HG03457 (cell line): ENCODE measurements around the gene SRRM2.

Experiments used
- ATAC-seq: cut with Tn5 transposase; IDR thresholded peaks from one replicate; pipeline ENCODE4 v1.9.1; 2021; ENCODE audit warnings: moderate number of reproducible peaks; ENCODE audit not compliant: unreplicated experiment

The SRRM2 gene

GRCh38 chr16:2761472-2761871, 9.0 kb downstream of the SRRM2 start:
- ATAC-seq, result no peak

GRCh38 chr16:2761886-2762583, 9.6 kb downstream of the SRRM2 start:
- no peak for ATAC-seq

GRCh38 chr16:2762711-2763110, 10.3 kb downstream of the SRRM2 start:
- no peak for ATAC-seq

- ATAC-seq, result no peak
Observed at GRCh38 chr16:2763173-2763572, 10.7 kb downstream of the SRRM2 start.

- no peak for ATAC-seq
Observed at GRCh38 chr16:2764718-2765117, 12.3 kb downstream of the SRRM2 start.

- ATAC-seq, result no peak
Observed at GRCh38 chr16:2765462-2766404, 13.3 kb downstream of the SRRM2 start.

- ATAC-seq, result no peak
Observed at GRCh38 chr16:2766430-2767139, 14.1 kb downstream of the SRRM2 start.

- ATAC-seq, result no peak
Observed at GRCh38 chr16:2767140-2767731, 14.8 kb downstream of the SRRM2 start.

- ATAC-seq, result no peak
Observed at GRCh38 chr16:2767891-2768290, 15.5 kb downstream of the SRRM2 start.

GRCh38 chr16:2768403-2769089, 16.1 kb downstream of the SRRM2 start:
- ATAC-seq, result no peak

GRCh38 chr16:2769100-2769529, 16.7 kb downstream of the SRRM2 start:
- ATAC-seq, result no peak

- no peak for ATAC-seq
Observed at GRCh38 chr16:2769675-2770056, 17.2 kb downstream of the SRRM2 start.

- no peak for ATAC-seq
Observed at GRCh38 chr16:2770057-2770951, 17.9 kb downstream of the SRRM2 start.

GRCh38 chr16:2771496-2772402, 19.3 kb downstream of the SRRM2 start:
- no peak for ATAC-seq

- no peak for ATAC-seq
Observed at GRCh38 chr16:2773188-2773968, 20.9 kb downstream of the SRRM2 start.

GRCh38 chr16:2774161-2774891, 21.9 kb downstream of the SRRM2 start:
- ATAC-seq, result no peak

GRCh38 chr16:2775131-2775716, 22.8 kb downstream of the SRRM2 start:
- no peak for ATAC-seq
